ENCODE measurements around the gene PKM. TPM values are rescaled to one million over a fixed set of nuclear protein-coding genes. Genes with fewer than 3 reads are reported as not detected.

The PKM gene
- total and polyA plus RNA-seq, 2 donors (not counting 3 experiments of a cell fraction or from before 2014, with no cell fraction given) = 689 to 968 TPM

Other genes with a start within 250 kb of the PKM start
- gene MYO9A, start 113.0 kb downstream of the PKM start, total RNA-seq = 30.3 and 30.6 TPM in 2 replicates
- 5.7 and 6.4 TPM in 2 replicates for gene MYO9A, start 113.0 kb downstream of the PKM start, polyA plus RNA-seq
- 1.3 and 1.4 TPM in 2 replicates for gene SENP8, start 112.8 kb downstream of the PKM start, total RNA-seq
- 0.91 and 1.6 TPM in 2 replicates for gene SENP8, start 112.8 kb downstream of the PKM start, polyA plus RNA-seq
- gene GRAMD2A, start 33.4 kb downstream of the PKM start, total RNA-seq = 0.23 and 0.29 TPM in 2 replicates
- 0.08 and 0.22 TPM in 2 replicates for gene GRAMD2A, start 33.4 kb downstream of the PKM start, polyA plus RNA-seq
- 37.4 and 41.1 TPM in 2 replicates for gene PARP6, start 41.4 kb upstream of the PKM start, total RNA-seq
- gene PARP6, start 41.4 kb upstream of the PKM start, polyA plus RNA-seq = 53.3 and 60.0 TPM in 2 replicates
- gene CELF6, start 89.0 kb upstream of the PKM start, total RNA-seq = 0.30 TPM in 1 of 2 replicates, not detected in the other
- gene CELF6, start 89.0 kb upstream of the PKM start, polyA plus RNA-seq = 0.17 and 0.22 TPM in 2 replicates
- 100 and 108 TPM in 2 replicates for gene HEXA, start 144.8 kb upstream of the PKM start, total RNA-seq
- 189 and 212 TPM in 2 replicates for gene HEXA, start 144.8 kb upstream of the PKM start, polyA plus RNA-seq
- not detected in 2 replicates for gene TMEM202, start 167.1 kb upstream of the PKM start, total RNA-seq
- not detected in 2 replicates for gene TMEM202, start 167.1 kb upstream of the PKM start, polyA plus RNA-seq
- 137 and 144 TPM in 2 replicates for gene ARIH1, start 243.1 kb upstream of the PKM start, total RNA-seq
- 22.0 and 25.1 TPM in 2 replicates for gene ARIH1, start 243.1 kb upstream of the PKM start, polyA plus RNA-seq